Omental fat pad (tissue), 4 donors: ENCODE measurements around the gene DPF1. TPM values are rescaled to one million over a fixed set of nuclear protein-coding genes. Genes with fewer than 3 reads are reported as not detected.

Source experiments
- ATAC-seq: fragments of 150-250 bp; one replicate; pipeline ENCODE4 v1.9.1; 2016; ENCODE audit warnings: mild to moderate bottlenecking, moderate library complexity; ENCODE audit not compliant: low FRiP score
- DNase-seq: peaks from one replicate; pipeline ENCODE4 v3.0.0-alpha.2; 2019; ENCODE audit warnings: low spot score
- total RNA-seq, 4 donors: library from RNA; depleted of rRNA; stranded (reverse); fragments of >200 nt; gene quantifications; one replicate each; pipeline ENCODE4 v1.1.0, GENCODE V29; 2016
- TF ChIP-seq, protein P1 (sequence below), 3 donors: fragments of 450-650 bp; IDR thresholded peaks; one replicate each; pipeline ENCODE4 v1.5.1; 2016 to 2017; ENCODE audit warnings: antibody characterized with exemption in 3 of 3, mild to moderate bottlenecking in 3 of 3, moderate library complexity in 2 of 3

Gene DPF1
- total RNA-seq, 4 donors from 2014 or later, result not detected

DNA sequence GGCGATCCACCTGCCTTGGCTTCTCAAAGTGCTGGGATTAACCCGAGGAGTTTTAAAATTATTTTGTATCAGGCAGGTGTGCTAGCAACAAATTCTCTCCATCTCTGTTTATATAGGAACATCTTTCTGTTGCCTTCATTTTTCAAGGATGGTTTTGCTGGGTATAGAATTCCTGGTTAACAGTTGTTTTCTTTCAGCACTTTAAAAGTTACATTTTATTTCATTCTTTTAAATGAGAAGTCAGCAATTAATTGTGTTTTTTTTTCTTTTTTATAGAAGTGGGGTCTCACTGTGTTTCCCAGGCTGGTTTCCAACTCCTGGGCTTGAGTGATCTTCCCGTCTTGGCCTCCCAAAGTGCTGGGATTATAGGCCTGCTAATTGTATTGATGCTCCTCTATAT lies 44.0 kb downstream of the DPF1 start:
- DNase-seq (no peak), ATAC-seq (no peak)
- TF ChIP-seq, protein P1, sequence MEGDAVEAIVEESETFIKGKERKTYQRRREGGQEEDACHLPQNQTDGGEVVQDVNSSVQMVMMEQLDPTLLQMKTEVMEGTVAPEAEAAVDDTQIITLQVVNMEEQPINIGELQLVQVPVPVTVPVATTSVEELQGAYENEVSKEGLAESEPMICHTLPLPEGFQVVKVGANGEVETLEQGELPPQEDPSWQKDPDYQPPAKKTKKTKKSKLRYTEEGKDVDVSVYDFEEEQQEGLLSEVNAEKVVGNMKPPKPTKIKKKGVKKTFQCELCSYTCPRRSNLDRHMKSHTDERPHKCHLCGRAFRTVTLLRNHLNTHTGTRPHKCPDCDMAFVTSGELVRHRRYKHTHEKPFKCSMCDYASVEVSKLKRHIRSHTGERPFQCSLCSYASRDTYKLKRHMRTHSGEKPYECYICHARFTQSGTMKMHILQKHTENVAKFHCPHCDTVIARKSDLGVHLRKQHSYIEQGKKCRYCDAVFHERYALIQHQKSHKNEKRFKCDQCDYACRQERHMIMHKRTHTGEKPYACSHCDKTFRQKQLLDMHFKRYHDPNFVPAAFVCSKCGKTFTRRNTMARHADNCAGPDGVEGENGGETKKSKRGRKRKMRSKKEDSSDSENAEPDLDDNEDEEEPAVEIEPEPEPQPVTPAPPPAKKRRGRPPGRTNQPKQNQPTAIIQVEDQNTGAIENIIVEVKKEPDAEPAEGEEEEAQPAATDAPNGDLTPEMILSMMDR (IDR thresholded peaks at IDR 0.05), result no peak

DNA sequence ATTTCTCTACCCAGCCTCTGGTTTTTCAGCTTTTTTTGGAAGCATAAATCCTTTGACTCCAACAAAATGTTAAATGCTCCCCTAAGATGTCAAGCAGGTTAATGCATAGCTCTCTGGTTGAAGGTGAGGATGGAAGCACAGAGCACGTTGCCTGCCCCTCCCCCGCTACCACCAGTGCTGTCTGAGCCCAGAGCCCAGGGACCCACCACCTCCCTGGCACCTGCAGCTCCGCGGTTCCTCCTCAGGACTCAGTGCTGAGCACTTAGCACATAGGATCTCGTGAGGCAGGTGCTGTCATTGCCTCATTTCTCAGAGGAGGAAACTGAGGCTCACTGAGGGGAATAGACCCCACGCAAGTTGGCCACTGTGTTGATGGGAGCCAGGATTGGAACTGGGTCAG lies 48.6 kb downstream of the DPF1 start:
- no peak for DNase-seq
- TF ChIP-seq, protein P1 (IDR thresholded peaks at IDR 0.05), result no peak
- ATAC-seq, result no peak

DNA sequence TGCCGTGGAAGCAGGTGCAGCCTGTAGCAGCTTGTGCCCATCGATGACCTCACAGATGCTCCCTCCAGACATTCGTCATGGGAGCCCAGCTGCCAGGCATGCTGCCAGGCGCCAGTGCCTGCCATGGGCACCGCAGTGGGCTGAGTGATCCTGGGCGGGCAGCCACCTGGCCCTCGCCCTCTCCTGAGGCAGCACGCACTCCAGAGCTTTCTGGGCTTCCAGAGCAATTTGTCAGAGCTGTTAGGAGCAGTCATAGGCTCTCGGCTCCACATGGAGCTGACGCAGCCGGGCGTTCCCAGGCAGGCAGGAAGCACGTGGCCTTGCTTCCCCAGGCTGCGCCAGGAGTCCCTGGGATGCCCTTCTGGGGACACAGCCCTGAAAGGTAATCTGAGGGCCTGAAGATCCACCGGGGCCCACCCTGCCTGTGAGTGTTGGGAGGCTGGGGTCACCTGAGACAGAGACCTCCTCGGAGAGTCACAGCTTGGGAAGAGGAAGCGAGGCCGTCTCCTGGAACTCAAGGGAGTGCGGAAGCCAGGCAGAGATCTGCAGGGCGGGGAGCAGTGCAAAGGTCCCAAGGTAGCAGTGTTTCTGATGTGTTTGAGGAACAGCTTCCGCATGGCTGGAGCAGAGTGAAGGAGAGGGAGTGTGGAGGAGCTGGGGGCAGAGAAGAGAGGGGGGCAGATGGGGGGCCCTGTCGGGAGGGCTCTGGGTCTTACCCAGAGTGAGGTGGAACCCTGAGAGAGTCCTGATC lies 50.6 kb downstream of the DPF1 start:
- DNase-seq, result no peak

DNA sequence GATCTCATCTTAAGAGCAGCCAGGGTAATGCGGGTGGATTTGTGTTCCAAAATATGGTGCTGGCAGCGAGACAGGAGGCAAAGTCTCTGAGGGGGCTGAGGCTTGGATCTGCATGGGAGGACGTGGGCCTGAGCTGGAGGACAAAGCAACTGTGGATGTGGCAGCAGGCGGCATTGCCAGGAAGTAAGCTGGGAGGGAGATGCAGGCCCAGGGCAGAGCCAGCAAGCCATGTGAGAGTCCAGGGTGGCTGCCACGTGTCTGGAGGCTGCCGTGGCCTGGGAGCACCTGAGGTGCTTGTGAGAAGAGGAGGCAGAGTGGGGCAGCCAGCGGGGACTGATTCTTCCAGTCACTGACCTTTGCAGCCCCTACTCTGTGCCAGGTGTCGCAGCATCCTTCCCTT lies 52.0 kb downstream of the DPF1 start:
- ATAC-seq (no peak), DNase-seq (no peak)
- TF ChIP-seq, protein P1 (IDR thresholded peaks at IDR 0.05), result no peak

More for the DNA sequence above, 50.6 kb downstream of the DPF1 start:
- TF ChIP-seq, protein P1 (IDR thresholded peaks at IDR 0.05), result no peak
- ATAC-seq, result peak; percentile 68

DNA sequence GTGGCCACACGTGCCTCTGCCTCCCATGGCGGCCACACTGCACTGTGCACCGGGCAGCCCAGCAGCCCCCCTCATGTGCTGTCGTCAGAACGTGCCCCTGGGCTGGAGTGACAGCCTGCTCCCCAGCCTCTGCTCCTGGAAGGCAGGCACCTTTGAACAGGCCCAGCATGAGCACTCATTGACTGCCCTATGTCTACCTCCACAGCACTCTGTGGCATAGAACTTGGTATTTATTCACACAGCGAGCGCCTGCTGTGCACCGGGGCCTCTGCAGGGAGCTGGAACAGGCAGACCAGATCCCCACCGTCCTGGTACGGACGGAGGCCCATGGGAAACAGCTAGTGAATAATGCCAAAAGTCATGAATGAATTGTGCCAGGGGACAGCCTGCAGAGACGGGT lies 53.7 kb downstream of the DPF1 start:
- DNase-seq, result no peak
- ATAC-seq, result no peak

DNA sequence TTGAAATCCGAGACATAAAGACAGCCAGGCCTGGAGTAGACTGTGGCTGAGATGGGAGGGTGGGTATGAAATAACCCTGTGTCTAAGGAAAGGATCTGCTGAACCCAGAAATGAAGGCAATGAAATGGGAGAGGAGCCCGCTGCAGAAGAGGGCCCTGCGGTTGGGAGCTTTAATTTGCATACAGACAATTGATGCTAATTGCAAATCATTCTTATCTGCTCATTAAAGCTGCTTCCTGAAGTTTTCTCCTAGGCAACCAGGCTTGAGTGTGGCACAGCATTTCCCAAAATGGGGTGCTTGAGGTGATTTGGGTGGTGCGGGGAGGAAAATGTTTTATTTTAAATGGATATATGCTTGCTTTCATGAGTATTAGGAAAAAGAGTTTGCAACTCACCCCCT lies 55.4 kb downstream of the DPF1 start:
- DNase-seq (no peak), ATAC-seq (no peak)
- TF ChIP-seq, protein P1 (IDR thresholded peaks at IDR 0.05), result no peak

More for the DNA sequence above, 53.7 kb downstream of the DPF1 start:
- TF ChIP-seq, protein P1 (IDR thresholded peaks at IDR 0.05), result no peak

DNA sequence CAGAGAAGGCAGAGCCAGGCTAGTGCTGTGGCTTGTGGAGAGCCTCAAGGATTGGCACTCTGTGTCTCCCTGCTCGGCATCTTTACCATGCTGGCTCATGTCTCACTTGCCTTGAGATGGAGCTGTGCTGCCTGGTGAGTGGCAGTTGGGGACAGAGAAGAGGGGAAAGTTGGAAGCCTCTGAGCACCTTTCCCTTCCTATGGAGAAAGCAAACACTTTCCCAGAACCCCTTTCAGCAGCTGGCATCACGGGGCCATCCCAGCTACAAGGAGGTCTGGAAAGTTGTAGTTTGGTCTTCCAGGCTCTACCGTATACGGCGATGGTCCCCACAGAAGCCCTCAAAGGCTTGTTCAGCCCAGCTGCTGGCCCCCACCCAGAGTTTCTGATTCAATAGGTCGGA lies 58.7 kb downstream of the DPF1 start:
- no peak for DNase-seq
- ATAC-seq, result no peak
- TF ChIP-seq, protein P1 (IDR thresholded peaks at IDR 0.05), result no peak
